HT-29 (cell line): ENCODE measurements around the gene GJC3. TPM values are rescaled to one million over a fixed set of nuclear protein-coding genes. Genes with fewer than 3 reads are reported as not detected.
"Not testable (repeated sequence)": the region's sequence is repeated elsewhere in the genome, so short reads cannot be mapped to it uniquely, and the experiment has no call there.

Experiments used
- DNase-seq: peaks from one replicate; pipeline ENCODE4 v3.0.0-alpha.2; 2015; ENCODE audit warnings: low spot score
- total RNA-seq: library from RNA; depleted of rRNA; stranded (reverse); fragments of >200 nt; shearing (Covaris generic); gene quantifications from 2 replicates; pipeline ENCODE4 v1.2.3, GENCODE V29; 2014

GJC3 gene
- total RNA-seq, 1 experiment from 2014 or later = not detected

DNA sequence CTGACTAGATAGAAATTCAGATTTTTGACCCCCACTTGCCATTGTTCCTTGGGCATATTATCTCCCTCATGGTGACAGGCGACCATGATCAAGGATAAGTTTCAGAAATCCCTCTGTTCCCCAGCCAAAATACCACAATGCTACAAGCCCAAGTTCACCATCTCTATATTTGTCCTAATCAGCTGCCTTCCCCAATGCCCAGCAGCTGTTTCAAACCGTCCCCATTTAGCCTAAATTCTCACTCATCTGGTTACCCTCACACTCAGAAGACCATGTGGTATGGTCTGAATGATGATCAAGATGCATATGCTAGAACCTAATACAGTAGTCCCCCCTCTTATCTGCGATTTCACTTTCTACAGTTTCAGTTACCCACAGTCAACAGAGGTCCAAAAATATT is 956 bp upstream of the GJC3 start:
- DNase-seq = no peak

- DNase-seq = no peak
Measured at GRCh38 chr7:99929730-99930053, 272 bp upstream of the GJC3 start.

DNA sequence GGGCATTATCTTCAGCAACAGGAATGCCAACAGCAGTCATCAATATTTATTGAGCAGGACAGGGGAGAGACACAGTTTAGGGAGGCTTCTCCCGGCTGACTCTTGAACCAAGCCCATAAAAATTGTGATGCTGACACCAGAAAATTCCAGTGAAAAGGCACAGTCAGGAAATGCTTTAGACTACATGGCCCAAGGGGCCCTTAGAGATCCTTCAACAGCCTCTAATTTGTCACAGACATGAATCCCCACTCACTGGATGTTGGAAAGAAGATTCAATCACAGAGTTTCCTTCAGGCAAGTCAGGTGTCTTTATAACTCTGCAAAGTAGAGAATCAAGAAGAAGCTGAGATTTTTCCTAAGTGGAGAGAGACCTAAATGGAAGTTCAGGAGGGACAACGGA is 1.2 kb downstream of the GJC3 start:
- no peak for DNase-seq

- DNase-seq = no peak
Measured at GRCh38 chr7:99927536-99927935, 1.9 kb downstream of the GJC3 start.

GRCh38 chr7:99926321-99926720 is 3.1 kb downstream of the GJC3 start:
- no peak for DNase-seq

- no peak for DNase-seq
Measured at GRCh38 chr7:99923200-99923599, 6.2 kb downstream of the GJC3 start.

DNA sequence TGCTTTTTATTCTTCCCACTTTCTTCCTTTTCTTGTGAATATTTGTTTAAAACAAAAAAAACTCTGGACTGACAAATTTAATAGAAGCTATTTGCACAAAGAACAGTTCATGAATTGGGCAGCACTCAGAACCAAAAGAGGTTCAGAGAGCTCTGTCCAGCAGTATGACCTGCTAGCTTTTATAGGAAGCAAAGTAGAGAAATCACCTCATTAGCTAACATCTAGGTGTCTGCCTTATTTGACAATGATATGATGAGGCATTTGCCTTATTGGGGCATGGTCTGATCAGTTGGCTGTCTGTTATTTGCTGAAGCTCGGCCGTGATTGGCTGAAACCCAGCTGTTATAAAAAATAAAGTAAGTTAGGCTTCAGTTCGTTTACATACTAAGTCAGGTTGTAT is 9.3 kb downstream of the GJC3 start:
- no peak for DNase-seq

- DNase-seq = no peak
Measured at GRCh38 chr7:99919814-99920112, 9.7 kb downstream of the GJC3 start.

DNA sequence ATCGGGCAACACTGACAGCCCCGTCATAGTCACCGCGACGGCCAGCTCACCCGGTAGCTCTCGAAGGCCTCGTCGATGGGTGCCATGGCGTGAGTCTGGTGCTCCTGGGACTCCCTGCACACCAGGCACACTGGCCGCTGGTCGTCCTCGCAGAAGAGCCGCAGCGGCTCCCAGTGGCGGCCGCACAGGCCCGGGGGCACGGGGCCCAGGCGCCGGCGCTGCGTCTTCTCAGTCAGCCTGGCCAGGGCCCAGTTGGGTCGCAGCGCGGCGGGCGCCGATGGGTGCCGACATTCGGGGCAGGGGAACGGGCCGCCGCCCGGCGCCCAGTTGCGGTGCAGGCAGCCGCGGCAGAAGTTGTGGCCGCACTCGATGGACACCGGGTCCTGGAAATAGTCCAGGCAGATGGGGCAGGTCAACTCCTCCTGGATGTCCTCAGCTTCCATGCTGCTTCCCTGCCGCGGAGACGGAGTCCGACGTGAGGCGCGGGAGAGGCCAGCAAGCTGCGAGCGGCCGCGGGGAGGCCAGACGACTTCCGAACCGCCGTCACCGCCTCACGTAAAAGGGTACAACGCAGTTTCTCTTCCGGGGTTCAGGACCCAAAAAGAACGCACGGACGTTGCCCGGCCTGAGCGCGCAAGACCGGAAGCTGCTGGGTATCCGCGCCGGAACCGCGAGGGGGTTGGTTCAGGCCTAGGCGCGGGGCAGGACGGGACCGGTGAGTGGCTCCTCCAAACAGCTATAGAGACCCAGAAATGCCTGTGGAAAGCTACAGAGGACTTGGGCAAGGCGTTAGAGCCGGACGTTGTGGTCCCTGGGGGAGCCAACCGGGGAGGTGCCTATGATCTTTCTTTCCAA is 10.2 kb downstream of the GJC3 start, which contains the start of gene TRIM4:
TRIM4 (minus strand) TSS at position 572 of the 855 bp plus-strand sequence; CDS start at position 443, 129 bp downstream.
- DNase-seq = peak; percentile 95

DNA sequence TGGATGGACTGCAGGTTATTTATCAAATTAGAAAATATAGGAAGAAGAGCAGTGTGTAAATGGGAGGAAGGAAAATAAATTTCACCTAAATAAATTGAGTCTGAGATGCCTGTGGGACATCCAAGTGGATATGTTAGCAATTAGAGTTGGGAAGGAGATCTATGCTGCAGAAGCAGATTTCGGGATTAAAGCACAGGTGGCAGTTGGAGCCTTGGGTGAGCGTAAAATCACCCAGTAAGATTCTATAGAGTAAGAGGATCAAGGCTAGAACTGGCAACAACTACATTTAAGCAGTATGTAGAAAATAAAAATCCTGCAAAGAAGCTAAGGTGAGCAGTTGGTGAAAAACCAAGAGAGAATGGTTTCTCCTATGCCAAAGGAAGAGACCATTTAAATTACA is 18.4 kb downstream of the GJC3 start:
- DNase-seq = no peak

DNA sequence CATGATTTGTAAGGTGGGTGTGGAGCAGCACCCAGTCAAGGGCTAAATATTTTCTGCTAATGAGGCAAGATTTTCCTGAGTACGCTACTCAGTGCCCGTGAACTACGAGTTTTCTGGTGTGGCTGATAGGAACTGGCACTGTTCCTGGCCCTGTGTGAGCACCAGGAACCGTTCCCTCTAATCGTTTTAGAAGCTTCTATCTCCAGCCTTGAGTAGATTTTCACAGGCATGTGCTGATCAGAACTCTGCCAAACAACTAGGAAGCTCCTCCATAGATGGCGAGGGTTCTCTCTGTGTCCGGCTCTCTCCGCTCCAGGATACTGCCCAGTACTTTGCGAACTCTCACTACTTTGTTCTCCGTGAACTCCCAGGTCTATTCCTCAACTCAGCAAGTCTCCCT is 27.8 kb downstream of the GJC3 start:
- DNase-seq = no peak

- DNase-seq = no peak
Measured at GRCh38 chr7:99899830-99900519, 29.4 kb downstream of the GJC3 start.

DNA sequence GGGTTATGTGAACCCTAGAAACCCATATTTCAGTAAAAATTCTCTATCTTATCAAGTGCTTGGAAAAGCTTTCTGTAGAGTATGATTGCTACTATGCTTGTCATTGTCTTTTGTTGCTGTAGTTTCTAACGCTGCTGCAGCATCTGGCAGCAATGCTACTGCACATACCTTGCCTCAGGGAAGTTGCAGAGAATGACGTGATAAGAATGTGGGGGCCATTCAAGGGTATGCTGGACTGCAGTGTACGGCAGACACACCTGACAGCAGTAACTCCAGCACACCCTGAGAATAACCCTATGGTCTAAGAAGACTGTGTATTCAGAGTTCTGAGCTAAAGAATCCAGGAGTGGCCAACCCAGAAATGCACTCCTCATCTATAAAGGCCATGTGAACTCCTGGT is 30.6 kb downstream of the GJC3 start:
- no peak for DNase-seq

- no peak for DNase-seq
Measured at GRCh38 chr7:99898023-99898357, 31.4 kb downstream of the GJC3 start.

- no peak for DNase-seq
Measured at GRCh38 chr7:99897322-99898022, 31.9 kb downstream of the GJC3 start.

DNA sequence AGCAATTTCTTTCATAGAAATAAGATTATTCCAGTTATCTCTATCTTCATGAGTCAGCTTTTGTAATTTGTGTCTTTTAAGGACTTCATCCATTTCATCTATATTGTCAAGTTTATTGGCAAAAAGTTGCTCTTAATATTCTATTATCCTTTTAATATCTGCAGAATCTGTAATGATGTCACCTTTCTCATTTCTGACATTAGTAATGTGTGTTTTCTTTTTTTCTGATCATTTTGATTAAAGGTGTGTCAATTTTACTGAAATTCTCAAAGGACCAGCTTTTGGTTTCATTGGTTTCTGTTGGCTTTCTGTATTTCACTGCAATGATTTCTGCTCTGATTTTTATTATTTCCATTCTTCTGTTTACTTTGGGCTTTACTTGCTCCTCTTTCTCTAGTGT is 34.7 kb downstream of the GJC3 start:
- no peak for DNase-seq

DNA sequence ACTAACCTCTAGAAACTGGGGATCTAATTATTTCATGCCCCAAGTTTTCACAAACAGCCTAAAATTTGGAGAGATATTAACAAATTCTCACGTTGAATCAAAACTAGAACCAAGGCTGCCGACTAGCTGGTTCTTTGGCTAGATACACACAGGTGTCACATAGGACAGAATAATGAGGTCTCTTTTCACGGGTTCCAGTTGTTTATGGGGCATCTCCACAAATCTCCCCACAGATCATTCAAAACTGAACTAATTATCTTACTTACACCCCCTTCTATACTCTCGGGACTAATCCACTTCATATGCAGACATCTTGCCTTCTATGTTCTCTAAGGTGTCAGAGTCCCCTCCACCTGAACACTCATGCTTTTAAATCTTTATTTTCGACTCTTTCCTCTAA is 36.1 kb downstream of the GJC3 start:
- DNase-seq = no peak

GRCh38 chr7:99890348-99890747 is 39.1 kb downstream of the GJC3 start:
- DNase-seq = not testable (repeated sequence)

DNA sequence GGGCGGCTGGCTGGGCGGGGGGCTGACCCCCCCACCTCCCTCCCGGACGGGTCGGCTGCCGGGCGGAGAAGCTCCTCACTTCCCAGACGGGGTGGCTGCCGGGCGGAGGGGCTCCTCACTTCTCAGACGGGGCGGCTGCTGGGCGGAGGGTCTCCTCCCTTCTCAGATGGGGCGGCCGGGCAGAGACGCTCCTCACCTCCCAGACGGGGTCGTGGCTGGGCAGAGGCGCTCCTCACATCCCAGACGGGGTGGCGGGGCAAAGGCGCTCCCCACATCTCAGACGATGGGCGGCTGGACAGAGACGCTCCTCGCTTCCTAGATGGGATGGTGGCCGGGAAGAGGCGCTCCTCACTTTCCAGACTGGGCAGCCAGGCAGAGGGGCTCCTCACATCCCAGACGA is 41.1 kb downstream of the GJC3 start:
- not testable (repeated sequence) for DNase-seq

- DNase-seq = no peak
Measured at GRCh38 chr7:99881370-99881769, 48.0 kb downstream of the GJC3 start.

DNA sequence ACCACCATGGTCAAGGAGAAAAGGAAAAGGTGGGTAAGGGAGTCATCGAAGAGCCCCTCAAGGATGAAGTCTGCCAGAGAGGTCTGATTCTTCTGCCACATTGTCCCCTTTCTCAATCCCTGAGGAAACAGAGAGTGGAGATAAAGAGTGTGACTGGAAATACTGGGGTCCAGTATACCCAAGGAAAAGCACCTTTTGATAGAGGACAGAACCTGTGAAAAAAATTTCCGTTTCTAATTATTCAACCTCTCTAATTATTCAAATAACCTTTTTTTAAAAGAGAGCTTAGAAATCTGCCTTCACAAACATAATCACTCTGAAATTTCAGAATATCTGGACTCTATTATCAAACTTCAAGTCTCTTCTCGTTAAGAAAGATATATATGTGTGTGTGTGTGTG is 52.5 kb downstream of the GJC3 start, which contains the start of gene OR2AE1:
OR2AE1 (minus strand) TSS at position 101 of the 400 bp plus-strand sequence; CDS start at position 101, 0 bp downstream.
- DNase-seq = no peak

GRCh38 chr7:99876491-99876890 is 52.9 kb downstream of the GJC3 start:
- peak; percentile 37 for DNase-seq
